Sciatic nerve (tissue), 2 donors: Measurements from ENCODE around the gene GTF3C5. TPM values are rescaled to one million over a fixed set of nuclear protein-coding genes. Genes with fewer than 3 reads are reported as not detected.
"Not testable (repeated sequence)": the region's sequence is repeated elsewhere in the genome, so short reads cannot be mapped to it uniquely, and the experiment has no call there.

ENCODE experiments used
- ATAC-seq: fragments of 200-7000 bp; cut with Tn5 transposase; one replicate; pipeline ENCODE4 v1.9.1; 2020; ENCODE audit warnings: mild to moderate bottlenecking, moderate library complexity
- DNase-seq: peaks from one replicate; pipeline ENCODE4 v3.0.0-alpha.2; 2020; ENCODE audit warnings: low spot score
- intact Hi-C: fragments of 100-400 bp; cut with DNase I; formaldehyde crosslinking; loops from one replicate; pipeline ENCODE4 v1.14.2; 2022
- total RNA-seq: library from RNA; stranded (reverse); fragmentation: NEBNext Ultra II Directional; extraction: Animal tissue kit (Norgen Biotek cat#: 25700); gene quantifications from one replicate; pipeline ENCODE4 v1.2.1, GENCODE V29; 2021
- donor health status: DM: no; HTN: no; CAD: no.
- donor health status: DM: no; HTN: no; CAD: no.

GTF3C5 gene
- total RNA-seq, 1 donor from 2014 or later: 45.2 TPM

- intact Hi-C loops: no loop called here
- DNase-seq: no peak
- no peak for ATAC-seq
Measured at GRCh38 chr9:132995121-132995420, 35.7 kb upstream of the GTF3C5 start.

- ATAC-seq (no peak), DNase-seq (no peak)
- intact Hi-C loops: no loop called here
Measured at GRCh38 chr9:132995879-132996278, 34.9 kb upstream of the GTF3C5 start.

- no peak for ATAC-seq
- intact Hi-C loops: no loop called here
- DNase-seq: no peak
Measured at GRCh38 chr9:132996526-132996925, 34.3 kb upstream of the GTF3C5 start.

- DNase-seq (no peak), ATAC-seq (peak; percentile 63)
- intact Hi-C loops: no loop called here
Measured at GRCh38 chr9:132997591-132997990, 33.2 kb upstream of the GTF3C5 start.

- DNase-seq, intact Hi-C loops, ATAC-seq: not testable (repeated sequence)
Measured at GRCh38 chr9:132998221-132998620, 32.6 kb upstream of the GTF3C5 start.

- no peak for ATAC-seq
- intact Hi-C loops: no loop called here
- no peak for DNase-seq
Measured at GRCh38 chr9:132998831-132999635, 31.8 kb upstream of the GTF3C5 start.

GRCh38 chr9:133002147-133003070 is 28.4 kb upstream of the GTF3C5 start:
- no peak for DNase-seq
- intact Hi-C loops: no loop called here
- no peak for ATAC-seq

GRCh38 chr9:133003071-133003461 is 27.7 kb upstream of the GTF3C5 start:
- intact Hi-C loops: no loop called here
- no peak for DNase-seq

GRCh38 chr9:133003671-133004090 is 27.1 kb upstream of the GTF3C5 start:
- ATAC-seq (no peak), DNase-seq (no peak)
- intact Hi-C loops: no loop called here

More at GRCh38 chr9:133003071-133003461, 27.7 kb upstream of the GTF3C5 start:
- ATAC-seq: no peak

GRCh38 chr9:133004091-133004998 is 26.5 kb upstream of the GTF3C5 start:
- intact Hi-C loops: no loop called here
- DNase-seq (no peak), ATAC-seq (no peak)

- DNase-seq (no peak), ATAC-seq (no peak)
- intact Hi-C loops: no loop called here
Measured at GRCh38 chr9:133004999-133005760, 25.6 kb upstream of the GTF3C5 start.

GRCh38 chr9:133005957-133006356 is 24.8 kb upstream of the GTF3C5 start:
- ATAC-seq: no peak
- intact Hi-C loops: no loop called here
- DNase-seq: no peak

GRCh38 chr9:133006731-133007352 is 24.0 kb upstream of the GTF3C5 start:
- intact Hi-C loops: no loop called here
- no peak for DNase-seq

GRCh38 chr9:133008406-133008805 is 22.4 kb upstream of the GTF3C5 start:
- no peak for DNase-seq
- no peak for ATAC-seq
- intact Hi-C loops: no loop called here

More at GRCh38 chr9:133006731-133007352, 24.0 kb upstream of the GTF3C5 start:
- no peak for ATAC-seq

- ATAC-seq (no peak), DNase-seq (no peak)
- intact Hi-C loops: no loop called here
Measured at GRCh38 chr9:133008824-133009223, 22.0 kb upstream of the GTF3C5 start.

- ATAC-seq (no peak), DNase-seq (no peak)
- intact Hi-C loops: no loop called here
Measured at GRCh38 chr9:133009906-133010582, 20.8 kb upstream of the GTF3C5 start.

GRCh38 chr9:133014696-133015095 is 16.1 kb upstream of the GTF3C5 start:
- ATAC-seq (no peak), DNase-seq (no peak)
- intact Hi-C loops: no loop called here
